ENCODE measurements around the gene GIMD1.

DNA sequence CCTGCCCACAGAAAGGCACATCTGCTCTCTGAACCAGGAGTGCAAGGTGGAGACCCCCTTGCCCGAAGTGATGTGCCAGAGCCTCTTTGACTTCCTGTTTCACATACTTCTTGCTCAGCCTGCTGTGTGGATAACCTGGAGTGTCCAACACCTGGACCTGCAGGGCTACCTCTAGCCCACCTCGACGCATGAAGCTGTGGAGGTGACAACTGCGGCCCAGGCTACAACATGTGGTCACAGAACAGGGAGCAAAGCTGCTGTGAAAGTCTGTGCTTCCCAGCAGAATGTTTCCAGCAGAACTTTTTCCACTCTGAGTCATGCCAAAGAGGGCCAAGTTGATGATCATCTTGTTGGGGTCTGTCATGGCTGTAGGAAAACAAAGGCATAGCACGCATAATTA, 1.5 kb downstream of the GIMD1 start:
- TF ChIP-seq, protein P1, sequence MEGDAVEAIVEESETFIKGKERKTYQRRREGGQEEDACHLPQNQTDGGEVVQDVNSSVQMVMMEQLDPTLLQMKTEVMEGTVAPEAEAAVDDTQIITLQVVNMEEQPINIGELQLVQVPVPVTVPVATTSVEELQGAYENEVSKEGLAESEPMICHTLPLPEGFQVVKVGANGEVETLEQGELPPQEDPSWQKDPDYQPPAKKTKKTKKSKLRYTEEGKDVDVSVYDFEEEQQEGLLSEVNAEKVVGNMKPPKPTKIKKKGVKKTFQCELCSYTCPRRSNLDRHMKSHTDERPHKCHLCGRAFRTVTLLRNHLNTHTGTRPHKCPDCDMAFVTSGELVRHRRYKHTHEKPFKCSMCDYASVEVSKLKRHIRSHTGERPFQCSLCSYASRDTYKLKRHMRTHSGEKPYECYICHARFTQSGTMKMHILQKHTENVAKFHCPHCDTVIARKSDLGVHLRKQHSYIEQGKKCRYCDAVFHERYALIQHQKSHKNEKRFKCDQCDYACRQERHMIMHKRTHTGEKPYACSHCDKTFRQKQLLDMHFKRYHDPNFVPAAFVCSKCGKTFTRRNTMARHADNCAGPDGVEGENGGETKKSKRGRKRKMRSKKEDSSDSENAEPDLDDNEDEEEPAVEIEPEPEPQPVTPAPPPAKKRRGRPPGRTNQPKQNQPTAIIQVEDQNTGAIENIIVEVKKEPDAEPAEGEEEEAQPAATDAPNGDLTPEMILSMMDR (IDR thresholded peaks at IDR 0.05; ENCODE audit: low read length): no peak
- TF ChIP-seq EZH2 (optimal IDR thresholded peaks at IDR 0.05; ENCODE audit: low read depth, low read length): no peak
